Transverse colon (tissue), 4 donors: Measurements from ENCODE around the gene TOMM34. TPM values are rescaled to one million over a fixed set of nuclear protein-coding genes. Genes with fewer than 3 reads are reported as not detected.

Experiments used
- DNase-seq: peaks from one replicate; pipeline ENCODE4 v3.0.0-alpha.2; 2019
- H3K27ac ChIP-seq, 4 donors: fragments of 200-600 bp; sonication (generic); 2 replicates each; pipeline ENCODE4 v1.5.1; 2016 to 2018; ENCODE audit warnings: inconsistent platforms in 4 of 4
- H3K27me3 ChIP-seq: fragments of 200-600 bp; sonication (generic); 2 replicates; pipeline ENCODE4 v1.5.1; 2017; ENCODE audit warnings: inconsistent platforms
- H3K36me3 ChIP-seq, 4 donors: fragments of 200-600 bp; sonication (generic); 2 replicates each; pipeline ENCODE4 v1.5.1; 2017 to 2019; ENCODE audit warnings: inconsistent platforms in 4 of 4
- H3K4me1 ChIP-seq, 4 donors: fragments of 200-600 bp; sonication (generic); 2 replicates each; pipeline ENCODE4 v1.5.1; 2017 to 2020; ENCODE audit warnings: inconsistent platforms in 4 of 4
- H3K4me3 ChIP-seq, 4 donors: fragments of 200-600 bp; sonication (generic); 1 replicate in 1 of 4; 2 replicates in 3 of 4; pipeline versions ENCODE4 v1.5.1 to v1.6.1; 2017 to 2019; ENCODE audit warnings: inconsistent platforms in 4 of 4
- H3K9me3 ChIP-seq, 2 donors: fragments of 200-600 bp; sonication (generic); 2 replicates each; pipeline ENCODE4 v1.5.1; 2017 to 2019; ENCODE audit warnings: inconsistent platforms in 2 of 2
- EP300 ChIP-seq: sonication (generic); formaldehyde crosslinking; IDR thresholded peaks from one replicate; pipeline ENCODE4 v1.6.1; 2017; ENCODE audit warnings: antibody characterized with exemption, low read depth
- POLR2A ChIP-seq: fragments of 450-650 bp; IDR thresholded peaks from one replicate; pipeline ENCODE4 v1.6.1; 2016; ENCODE audit warnings: antibody characterized with exemption, mild to moderate bottlenecking, moderate library complexity
- POLR2AphosphoS5 ChIP-seq, 3 donors: sonication (generic); formaldehyde crosslinking; IDR thresholded peaks; one replicate each; pipeline ENCODE4 v1.6.1; 2016; ENCODE audit warnings: antibody characterized with exemption in 3 of 3
- WGBS, 2 donors: methylation state at CpG; one replicate each; pipeline ENCODE4 v1.1.5; 2018; ENCODE audit warnings: low coverage in 1 of 2; 5-methylcytosine and 5-hydroxymethylcytosine counted together
- in situ Hi-C, 4 donors: fragments of 200-750 bp; cut with MboI; loops; one replicate each; pipeline versions ENCODE4 v1.15.0 to v1.15.1; 2017; ENCODE audit warnings: low sequenced_read_pairs in 3 of 4, low pct_ligation_motif_present in 1 of 4, low pct_unique_long_range_greater_than_20kb in 1 of 4
- intact Hi-C: fragments of 100-400 bp; cut with DNase I; formaldehyde crosslinking; loops from one replicate; pipeline ENCODE4 v1.15.1; 2023; ENCODE audit warnings: low total_unique reads
- total RNA-seq, 4 donors: library from RNA; depleted of rRNA; stranded (reverse); fragments of >200 nt; gene quantifications; one replicate each; pipeline ENCODE4 v1.1.0, GENCODE V29; 2016
- TF ChIP-seq, protein P1 (sequence below), 5 experiments: fragments of 200-600 bp in 3 of 5; fragments of 450-650 bp in 2 of 5; sonication (generic) in 3 of 5; IDR thresholded peaks; 1 replicate in 2 of 5; 2 replicates in 3 of 5; pipeline ENCODE4 v1.5.1; 2016 to 2017; ENCODE audit warnings: antibody characterized with exemption in 5 of 5, inconsistent platforms in 3 of 5, mild to moderate bottlenecking in 2 of 5, moderate library complexity in 1 of 5

The TOMM34 gene
- total RNA-seq, 4 donors from 2014 or later: 1.2 to 14.8 (median 9.4) TPM

DNA sequence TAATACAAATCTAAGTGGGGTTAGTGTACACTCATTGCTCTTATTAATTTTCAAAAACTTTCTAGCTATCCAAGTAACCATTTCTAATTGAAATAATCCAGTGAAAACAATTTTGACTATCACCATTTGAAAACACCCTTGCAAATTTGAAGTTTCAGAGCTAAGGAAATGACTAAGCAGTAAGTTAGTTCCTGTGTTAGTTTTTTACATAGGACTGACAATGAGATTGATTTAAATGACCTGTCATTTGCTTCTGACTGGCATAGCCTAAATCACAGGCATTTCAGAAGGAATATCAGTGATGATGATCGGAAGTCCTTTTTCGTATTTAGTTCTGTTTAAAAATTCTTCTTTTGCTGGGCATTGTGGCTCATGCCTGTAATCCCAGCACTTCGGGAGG is 33.1 kb upstream of the TOMM34 start:
- Histone ChIP-seq H3K27ac (peak overlapping the region in 2 of 4 donors; percentile 4 to 13), H3K27me3 (no peaks in the 10 kb centered on the region), H3K36me3 (peaks cover 0 to 18% (median 8%) of the 10 kb centered on the region in 4 donors), H3K9me3 (no peaks in the 10 kb centered on the region), H3K4me1 (peaks cover 0 to 43% (median 18%) of the 10 kb centered on the region in 4 donors), H3K4me3 (no peak overlapping the region)
- no peak for DNase-seq
- intact Hi-C loops (no loop called here), in situ Hi-C loops (no loop called here)
- TF ChIP-seq POLR2AphosphoS5 (IDR thresholded peaks at IDR 0.05): no peak
- TF ChIP-seq, protein P1, sequence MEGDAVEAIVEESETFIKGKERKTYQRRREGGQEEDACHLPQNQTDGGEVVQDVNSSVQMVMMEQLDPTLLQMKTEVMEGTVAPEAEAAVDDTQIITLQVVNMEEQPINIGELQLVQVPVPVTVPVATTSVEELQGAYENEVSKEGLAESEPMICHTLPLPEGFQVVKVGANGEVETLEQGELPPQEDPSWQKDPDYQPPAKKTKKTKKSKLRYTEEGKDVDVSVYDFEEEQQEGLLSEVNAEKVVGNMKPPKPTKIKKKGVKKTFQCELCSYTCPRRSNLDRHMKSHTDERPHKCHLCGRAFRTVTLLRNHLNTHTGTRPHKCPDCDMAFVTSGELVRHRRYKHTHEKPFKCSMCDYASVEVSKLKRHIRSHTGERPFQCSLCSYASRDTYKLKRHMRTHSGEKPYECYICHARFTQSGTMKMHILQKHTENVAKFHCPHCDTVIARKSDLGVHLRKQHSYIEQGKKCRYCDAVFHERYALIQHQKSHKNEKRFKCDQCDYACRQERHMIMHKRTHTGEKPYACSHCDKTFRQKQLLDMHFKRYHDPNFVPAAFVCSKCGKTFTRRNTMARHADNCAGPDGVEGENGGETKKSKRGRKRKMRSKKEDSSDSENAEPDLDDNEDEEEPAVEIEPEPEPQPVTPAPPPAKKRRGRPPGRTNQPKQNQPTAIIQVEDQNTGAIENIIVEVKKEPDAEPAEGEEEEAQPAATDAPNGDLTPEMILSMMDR (IDR thresholded peaks at IDR 0.05): no peak
- no peak for TF ChIP-seq POLR2A
- TF ChIP-seq EP300: no peak
- 89 to 98% methylated on average over 3 of the region's 3 CpGs for WGBS, 2 donors

DNA sequence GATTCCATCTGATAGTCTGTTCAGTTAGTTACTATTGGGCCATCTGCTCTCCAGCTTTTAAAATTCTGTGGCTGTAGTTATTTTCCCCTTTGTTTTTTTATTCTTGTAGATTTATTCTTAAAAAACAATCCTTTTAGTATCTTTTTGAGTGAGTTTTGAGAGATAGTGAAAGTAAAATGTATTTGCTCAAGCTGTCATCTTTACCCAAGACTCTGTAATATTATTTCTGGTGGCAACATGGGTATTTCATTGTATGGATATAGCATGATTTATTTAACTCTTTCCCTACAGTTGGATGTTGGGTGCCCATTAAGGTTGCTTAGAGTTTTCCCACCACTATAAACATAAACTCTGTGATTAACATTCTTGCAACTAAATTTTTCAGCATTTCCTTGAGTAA is 30.8 kb upstream of the TOMM34 start:
- Histone ChIP-seq H3K27ac (peak overlapping the region; percentile 43 to 70 (median 61)), H3K9me3 (no peaks in the 10 kb centered on the region), H3K4me1 (peaks cover 0 to 43% (median 18%) of the 10 kb centered on the region in 4 donors), H3K4me3 (peak overlapping the region in 1 of 4 donors; percentile 30), H3K36me3 (peaks cover 0 to 6% (median 3%) of the 10 kb centered on the region in 4 donors), H3K27me3 (no peaks in the 10 kb centered on the region)
- TF ChIP-seq POLR2AphosphoS5 (IDR thresholded peaks at IDR 0.05): no peak
- TF ChIP-seq, protein P1 (IDR thresholded peaks at IDR 0.05): no peak
- in situ Hi-C loops (no loop called here), intact Hi-C loops (no loop called here)
- no peak for DNase-seq

DNA sequence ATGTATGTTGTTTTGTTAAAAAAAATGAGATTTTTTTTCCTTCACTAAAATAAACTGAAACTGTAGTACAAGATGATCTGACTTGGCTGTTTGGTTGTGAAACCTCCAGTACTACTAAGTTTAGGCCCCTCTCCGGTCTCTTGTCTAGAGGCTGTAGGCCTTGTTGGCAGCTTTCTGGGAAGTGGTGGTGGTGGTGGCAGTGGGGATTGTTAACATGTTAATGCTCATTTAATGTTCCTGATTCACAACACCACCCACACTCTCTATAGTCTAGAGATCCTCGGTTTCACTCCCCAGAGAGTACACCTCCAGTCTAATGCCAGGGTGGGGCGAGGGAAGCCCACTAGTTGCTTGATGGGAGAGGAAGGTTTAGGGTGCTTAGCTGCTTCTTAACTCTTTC is 30.2 kb upstream of the TOMM34 start:
- Histone ChIP-seq H3K9me3 (no peaks in the 10 kb centered on the region), H3K4me3 (peak overlapping the region in 1 of 4 donors; percentile 30), H3K27me3 (no peaks in the 10 kb centered on the region), H3K36me3 (peaks cover 0 to 10% (median 4%) of the 10 kb centered on the region in 4 donors), H3K27ac (peak overlapping the region; percentile 43 to 70 (median 61)), H3K4me1 (peaks cover 0 to 43% (median 18%) of the 10 kb centered on the region in 4 donors)
- DNase-seq: no peak
- in situ Hi-C loops (no loop called here), intact Hi-C loops (no loop called here)
- no peak for TF ChIP-seq POLR2A
- no peak for TF ChIP-seq POLR2AphosphoS5 (IDR thresholded peaks at IDR 0.05)
- TF ChIP-seq EP300: no peak
- TF ChIP-seq, protein P1 (IDR thresholded peaks at IDR 0.05): no peak
- 55 to 80% methylated on average over 1 to 3 of the region's 3 CpGs for WGBS, 2 donors

DNA sequence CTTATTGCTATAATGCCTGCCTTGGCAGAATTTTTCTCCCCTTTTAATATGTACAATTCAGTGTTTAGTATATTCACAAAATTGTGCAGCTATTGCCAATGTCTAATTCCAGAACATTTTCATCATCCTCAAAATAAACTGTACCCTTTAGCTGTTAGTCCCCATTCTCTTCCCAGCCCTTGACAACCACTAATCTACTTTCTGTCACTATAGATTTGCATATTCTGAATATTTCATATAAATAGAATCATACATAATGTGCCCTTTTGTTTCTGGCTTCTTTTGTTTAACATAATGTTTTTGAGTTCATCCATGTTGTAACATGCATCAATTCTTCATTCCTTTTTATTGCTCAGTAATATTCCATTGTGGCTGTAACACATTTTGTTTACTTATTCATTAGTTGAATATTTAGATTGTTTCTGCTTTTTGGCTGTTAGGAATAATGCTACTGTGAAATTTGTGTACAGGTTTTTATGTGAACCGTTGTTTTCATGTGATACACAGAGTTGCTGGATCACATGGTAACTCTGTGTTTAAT is 28.5 kb upstream of the TOMM34 start:
- no peak for DNase-seq
- Histone ChIP-seq H3K27ac (no peak overlapping the region), H3K4me3 (no peak overlapping the region), H3K9me3 (no peaks in the 10 kb centered on the region), H3K36me3 (peaks cover 0 to 17% (median 4%) of the 10 kb centered on the region in 4 donors), H3K27me3 (no peaks in the 10 kb centered on the region), H3K4me1 (peaks cover 0 to 39% (median 18%) of the 10 kb centered on the region in 4 donors)
- TF ChIP-seq EP300: no peak
- TF ChIP-seq POLR2AphosphoS5 (IDR thresholded peaks at IDR 0.05): no peak
- TF ChIP-seq, protein P1 (IDR thresholded peaks at IDR 0.05): no peak
- TF ChIP-seq POLR2A: no peak
- WGBS, 2 donors: 77 to 97% methylated on average over 1 of the region's 1 CpG
- in situ Hi-C loops (no loop called here), intact Hi-C loops (no loop called here)
